IPS DF 19.7 (cell line): ENCODE results near the gene PDE4B.

Experiments
- DNase-seq: peaks from one replicate; pipeline ENCODE4 v3.0.0-alpha.2; 2013; ENCODE audit warnings: low read depth, low spot score

The PDE4B gene

DNA sequence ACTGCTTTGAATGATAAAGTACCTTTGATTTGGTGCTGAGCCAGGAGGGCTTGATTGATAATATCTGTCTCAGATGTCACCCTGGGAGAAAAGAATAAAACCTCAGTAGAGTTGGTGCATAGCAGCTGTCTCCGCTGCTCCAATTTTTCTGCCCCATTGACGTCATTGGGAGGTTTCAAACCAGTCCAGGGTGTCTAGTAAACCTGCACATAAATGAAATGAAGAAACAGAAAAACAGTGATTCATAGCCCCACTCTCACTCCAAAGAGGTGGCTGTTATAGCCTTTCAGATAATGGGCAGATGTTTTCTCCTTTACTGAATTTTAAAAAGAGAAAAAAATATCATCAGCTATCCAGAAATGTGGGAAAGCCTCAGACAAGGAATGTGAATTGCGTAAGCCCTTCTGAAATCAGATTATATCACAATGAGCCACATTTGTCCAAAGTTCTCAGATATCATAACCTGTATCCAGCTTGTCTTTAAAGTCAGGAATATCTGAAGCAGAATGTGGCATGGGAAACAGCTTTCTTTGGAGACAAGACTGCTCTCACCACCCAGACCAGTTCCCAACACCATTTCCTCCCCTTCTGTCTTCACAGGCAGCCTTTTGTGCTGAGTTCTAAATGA lies 390.0 kb downstream of the PDE4B start:
- no peak for DNase-seq

- DNase-seq: no peak
Measured at GRCh38 chr1:66183400-66183799, 390.7 kb downstream of the PDE4B start.

GRCh38 chr1:66197120-66197519 lies 404.4 kb downstream of the PDE4B start:
- no peak for DNase-seq

GRCh38 chr1:66197785-66198184 lies 405.1 kb downstream of the PDE4B start:
- DNase-seq: no peak

DNA sequence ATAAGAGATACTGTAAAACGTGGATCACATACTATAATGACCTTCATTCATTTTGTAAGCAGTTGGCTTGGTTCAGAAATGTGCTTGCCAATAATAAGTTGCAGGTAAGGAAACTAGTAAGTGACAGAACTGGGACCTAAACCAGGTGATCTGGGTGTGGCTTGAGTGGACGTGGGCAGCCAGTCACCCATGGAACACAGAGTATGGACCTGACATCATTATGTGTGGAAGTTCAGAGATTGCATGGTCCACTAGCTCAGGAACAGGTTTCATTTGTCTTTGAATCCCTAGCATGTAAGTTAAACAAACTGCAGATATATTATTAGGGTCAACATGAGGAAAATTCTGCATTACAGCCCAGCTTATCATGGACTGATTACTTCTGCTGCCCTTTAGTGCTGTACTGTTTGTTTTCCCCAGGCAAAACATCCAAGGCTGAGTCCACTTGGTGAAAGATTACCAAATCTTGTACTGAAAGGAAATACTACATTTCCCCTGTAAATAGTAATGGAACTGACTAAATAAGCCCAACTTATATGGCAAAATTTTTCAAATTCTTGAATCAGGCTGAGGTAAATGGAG lies 414.0 kb downstream of the PDE4B start:
- DNase-seq: no peak

DNA sequence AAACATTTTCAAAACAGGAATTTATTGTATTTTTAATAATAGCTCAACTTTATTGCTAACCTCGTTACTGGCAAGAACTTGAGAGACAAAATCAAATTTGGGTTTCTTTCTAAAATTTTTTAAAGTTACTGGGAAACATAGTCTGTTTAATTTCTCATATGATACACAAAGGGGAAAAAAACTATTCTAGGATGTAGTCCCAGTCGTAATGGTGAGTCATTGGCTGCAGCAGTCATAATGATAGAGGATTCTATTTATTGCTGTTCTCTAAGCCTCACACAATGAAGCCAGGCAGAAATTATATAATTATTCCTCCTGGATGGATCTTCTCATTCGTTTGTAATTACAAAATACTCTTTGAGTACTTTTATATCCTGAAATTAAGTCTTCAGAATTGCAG lies 414.8 kb downstream of the PDE4B start:
- no peak for DNase-seq

GRCh38 chr1:66208632-66209031 lies 415.9 kb downstream of the PDE4B start:
- DNase-seq: no peak

DNA sequence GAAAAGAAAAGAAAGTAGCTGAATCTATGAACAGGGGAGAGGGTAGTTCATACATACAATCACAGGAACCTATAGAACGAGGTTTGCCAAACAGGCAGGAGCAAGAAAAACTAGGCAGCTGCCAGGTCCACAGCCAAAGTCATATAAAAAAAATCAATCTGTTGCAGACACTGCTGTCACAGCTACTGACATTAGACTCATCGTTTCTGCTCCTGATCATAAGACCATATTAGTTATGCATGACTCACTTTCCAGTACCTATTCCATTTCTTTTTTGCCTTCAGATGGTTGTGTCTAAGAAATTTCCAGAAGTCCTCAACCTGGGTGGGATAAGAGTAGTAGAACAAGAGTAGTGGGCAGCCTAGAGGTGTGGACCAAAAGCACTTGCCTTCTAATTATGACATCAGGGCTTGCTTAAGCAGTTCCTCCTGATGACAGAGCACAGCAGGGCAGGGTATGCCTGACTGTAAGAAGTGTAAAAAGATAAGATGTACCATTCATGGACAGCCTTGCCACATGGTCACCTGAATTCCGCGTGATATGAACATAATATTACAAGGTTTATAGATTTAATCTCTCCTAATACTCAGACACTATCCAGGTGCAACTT lies 418.0 kb downstream of the PDE4B start:
- no peak for DNase-seq

DNA sequence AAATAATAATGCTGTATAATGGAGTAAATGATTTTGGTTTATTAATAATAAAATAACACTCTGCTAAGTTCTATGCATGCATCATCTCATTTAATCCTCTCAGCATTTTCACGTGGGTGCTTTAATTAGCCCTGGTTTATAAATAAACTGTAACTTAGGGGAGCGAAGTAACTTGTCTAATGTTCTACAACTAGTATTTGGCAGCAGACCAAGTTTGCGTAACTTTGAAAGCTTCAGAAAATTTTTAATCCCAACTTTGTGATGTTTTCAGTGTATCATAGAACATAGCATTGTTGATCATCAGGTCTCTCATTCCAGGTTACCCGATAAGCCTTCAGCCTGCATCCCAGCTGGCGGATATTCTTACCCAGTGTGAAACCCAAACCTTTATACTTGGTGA lies 418.8 kb downstream of the PDE4B start:
- no peak for DNase-seq

DNA sequence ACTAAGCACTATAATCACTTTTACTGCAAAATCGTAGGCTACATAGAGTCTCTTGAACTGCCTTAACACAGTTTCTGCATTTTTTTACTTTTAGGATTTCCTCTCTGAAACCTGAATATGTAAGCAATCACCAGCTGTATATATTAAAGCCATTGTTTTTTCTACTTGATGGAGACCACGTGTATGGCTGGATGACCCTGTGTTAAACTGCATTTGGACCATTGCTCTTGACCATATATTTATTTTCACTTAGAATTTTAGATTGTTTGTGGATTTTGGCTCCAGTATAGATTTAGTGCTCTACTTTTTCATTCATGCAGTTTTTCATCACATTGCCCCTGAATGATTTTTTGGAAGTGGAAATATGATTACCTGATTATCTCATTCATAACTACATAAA lies 420.8 kb downstream of the PDE4B start:
- no peak for DNase-seq

DNA sequence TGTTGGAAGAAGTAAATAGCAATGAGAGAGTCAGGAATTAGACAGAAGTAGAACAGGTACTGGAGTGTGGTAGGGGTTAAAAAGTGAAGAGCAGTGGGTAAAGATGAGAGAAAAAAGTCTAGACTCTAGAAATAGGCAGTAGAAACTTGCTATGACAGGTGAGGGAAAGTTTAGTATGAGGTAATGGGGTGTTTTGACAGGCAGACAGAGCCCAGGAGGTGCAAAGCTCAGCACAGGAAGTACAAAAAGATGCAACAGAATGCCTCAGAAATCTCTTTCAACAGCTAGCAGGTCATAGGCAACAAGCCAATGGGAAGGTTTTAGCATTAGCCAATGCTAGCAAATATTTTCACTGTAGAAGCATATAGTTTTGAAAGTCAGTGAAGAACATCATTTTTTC lies 422.2 kb downstream of the PDE4B start:
- no peak for DNase-seq

DNA sequence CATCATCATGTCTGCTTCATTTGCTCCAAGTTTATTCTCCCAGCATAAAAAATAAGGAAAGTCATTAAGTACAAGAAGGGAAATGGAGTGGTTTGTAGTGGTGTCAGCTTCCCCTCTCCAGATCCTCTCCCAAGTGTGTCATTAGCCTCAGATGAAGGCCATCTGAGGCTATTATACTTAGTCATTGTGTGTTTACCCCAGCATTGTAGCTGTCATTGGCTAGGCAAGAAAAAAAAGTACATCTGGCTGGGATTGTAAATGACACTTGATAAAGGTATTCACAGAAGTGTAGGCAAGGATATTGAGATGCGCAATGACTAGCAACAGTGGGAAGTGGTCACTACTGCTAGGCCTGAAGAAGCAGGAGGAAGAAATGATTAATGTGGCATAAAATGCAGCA lies 424.3 kb downstream of the PDE4B start:
- DNase-seq: no peak

DNA sequence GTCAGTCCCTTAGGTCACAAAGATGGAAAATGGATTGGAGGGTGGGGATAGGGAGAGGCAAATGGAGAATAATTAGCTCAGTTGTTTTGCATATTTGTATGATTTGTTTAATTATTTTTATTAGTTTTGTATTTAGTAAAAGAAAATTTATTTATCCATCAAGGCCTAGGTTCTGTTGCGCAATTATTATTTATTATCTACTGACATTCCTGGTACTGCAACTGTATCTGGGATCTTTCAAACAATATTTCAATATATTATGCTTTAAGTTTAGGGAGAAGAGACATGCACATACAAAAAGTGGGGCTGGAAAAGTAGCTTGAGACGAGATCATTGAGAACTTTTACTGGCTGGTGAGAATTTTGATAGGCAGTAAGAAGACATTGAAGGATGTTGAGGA lies 424.9 kb downstream of the PDE4B start:
- no peak for DNase-seq

GRCh38 chr1:66220477-66220876 lies 427.8 kb downstream of the PDE4B start:
- no peak for DNase-seq

DNA sequence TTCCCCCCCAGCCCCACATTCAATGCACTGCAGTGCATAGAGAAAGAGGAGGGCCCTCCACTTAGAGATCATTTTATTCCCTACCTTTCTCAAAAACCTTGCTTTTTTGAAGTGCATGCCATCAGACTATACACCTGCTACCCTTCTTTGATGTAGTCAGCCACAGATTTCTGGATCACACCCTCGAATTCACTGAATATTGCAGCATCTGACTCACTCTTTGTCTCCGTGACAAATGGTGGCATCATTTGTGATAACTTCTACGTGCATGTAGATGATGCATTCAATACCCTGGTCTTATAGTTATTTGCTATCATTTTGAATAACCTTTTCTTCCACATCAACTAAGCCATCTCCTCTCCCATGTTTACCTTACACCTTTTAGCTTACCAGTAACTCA lies 431.0 kb downstream of the PDE4B start:
- DNase-seq: no peak

DNA sequence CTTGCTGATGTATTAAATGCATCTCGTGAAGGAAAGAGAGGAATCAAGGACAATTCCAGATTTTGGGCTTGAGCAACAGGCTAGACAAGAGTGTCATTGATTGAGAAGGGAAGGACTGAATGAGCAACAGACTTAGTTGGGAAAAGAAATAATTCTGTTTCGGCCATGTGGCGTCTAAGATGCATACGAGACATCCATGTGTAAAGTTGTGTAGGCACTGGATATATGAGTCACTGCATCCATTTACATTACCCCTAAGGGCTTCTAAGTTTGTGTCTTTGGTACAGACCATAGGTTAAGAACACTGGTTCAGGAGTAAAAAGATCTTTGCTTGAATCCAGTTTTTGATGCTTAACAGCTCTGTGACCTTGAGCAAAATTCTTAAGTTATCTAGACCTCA lies 434.3 kb downstream of the PDE4B start:
- no peak for DNase-seq

GRCh38 chr1:66227966-66228365 lies 435.3 kb downstream of the PDE4B start:
- DNase-seq: no peak

- DNase-seq: no peak
Measured at GRCh38 chr1:66231217-66231616, 438.5 kb downstream of the PDE4B start.

GRCh38 chr1:66231681-66232463 lies 439.2 kb downstream of the PDE4B start:
- no peak for DNase-seq

DNA sequence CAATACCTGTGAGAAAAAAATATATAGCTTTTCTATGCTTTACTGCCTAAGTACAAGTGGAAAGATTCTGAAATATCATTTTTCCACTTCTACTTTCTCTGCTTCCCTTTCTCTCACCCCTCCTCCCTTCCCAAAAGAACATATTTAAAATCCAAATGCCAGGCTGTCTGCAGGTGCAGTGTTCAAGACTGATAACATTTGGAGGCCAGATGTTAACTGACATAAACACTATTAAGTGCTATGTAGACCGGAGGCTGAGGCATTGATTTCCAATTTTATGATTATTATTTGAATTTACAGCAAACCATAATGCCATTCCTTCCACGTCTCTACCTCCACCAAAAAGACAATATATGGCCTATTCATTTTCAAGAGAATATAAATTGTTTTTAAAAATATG lies 444.3 kb downstream of the PDE4B start:
- no peak for DNase-seq

DNA sequence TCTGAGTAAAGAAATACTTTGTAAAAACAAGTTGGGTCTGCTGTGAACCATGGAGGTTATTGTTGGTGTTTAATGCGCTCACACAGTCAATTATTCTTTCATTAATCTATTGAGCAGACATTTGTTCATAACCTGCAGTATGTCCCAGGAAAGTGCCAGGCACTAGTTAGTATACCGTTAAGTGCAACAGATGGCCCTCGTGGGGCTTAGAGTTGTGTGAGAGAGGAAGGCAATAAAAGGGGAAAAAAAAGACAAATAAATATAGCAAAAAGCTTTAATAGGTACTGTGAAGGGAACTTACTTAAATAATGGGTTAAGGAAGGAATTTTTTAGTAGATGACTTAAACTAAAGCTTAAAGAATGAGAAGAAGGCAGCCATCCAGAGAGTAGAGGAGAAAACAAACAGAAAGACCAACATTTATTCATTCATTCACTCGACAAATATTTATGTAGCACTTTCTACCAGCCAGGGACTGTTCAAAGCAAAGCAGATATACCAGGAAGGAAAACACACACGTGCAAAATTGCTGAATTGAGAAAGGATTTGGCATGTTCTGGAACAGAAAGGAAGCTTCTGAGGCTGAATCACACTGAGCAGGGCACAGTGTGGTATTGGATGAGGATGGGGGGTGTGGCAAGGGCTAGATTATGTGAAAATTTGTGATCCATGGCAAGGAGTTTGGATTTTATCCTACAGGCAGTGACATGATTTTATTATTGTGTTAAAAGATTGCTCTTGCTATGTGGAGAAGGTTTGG lies 445.2 kb downstream of the PDE4B start:
- no peak for DNase-seq

GRCh38 chr1:66239834-66240233 lies 447.1 kb downstream of the PDE4B start:
- no peak for DNase-seq
